Activated T-cell treated with anti-CD3 and anti-CD28 coated beads, Interleukin-2, amount 50 U/mL, for 72 hours (primary cell): ENCODE results near the gene ATXN1. TPM values are rescaled to one million over a fixed set of nuclear protein-coding genes. Genes with fewer than 3 reads are reported as not detected.

Source experiments
- ATAC-seq, 2 donors: fragments of 150-1000 bp; cut with Tn5 transposase; replicated peaks in 1 of 2; 2 replicates each; pipeline ENCODE4 v1.10.0; 2021; ENCODE audit warnings: moderate library complexity in 2 of 2, mild to moderate bottlenecking in 1 of 2
- DNase-seq, 2 donors: peaks; one replicate each; pipeline ENCODE4 v3.0.0; 2021 to 2022; ENCODE audit warnings: mixed read lengths in 1 of 2
- H3K27ac Mint-ChIP-seq: one replicate; pipeline ENCODE4 v1.8.0; 2022; ENCODE audit warnings: mild to moderate bottlenecking, moderate library complexity, mixed read lengths
- H3K27me3 Mint-ChIP-seq: one replicate; pipeline ENCODE4 v1.8.0; 2022; ENCODE audit warnings: low read depth, mixed read lengths
- H3K36me3 Mint-ChIP-seq, 2 donors: one replicate each; pipeline ENCODE4 v1.8.0; 2022; ENCODE audit warnings: mixed read lengths in 2 of 2, mild to moderate bottlenecking in 1 of 2; ENCODE audit not compliant: insufficient read depth in 2 of 2
- H3K4me1 Mint-ChIP-seq: one replicate; pipeline ENCODE4 v1.8.0; 2022; ENCODE audit warnings: low read depth, mixed read lengths
- H3K4me3 Mint-ChIP-seq, 2 donors: one replicate each; pipeline ENCODE4 v1.8.0; 2022; ENCODE audit warnings: mild to moderate bottlenecking in 2 of 2, mixed read lengths in 2 of 2, moderate library complexity in 2 of 2
- H3K9me3 Mint-ChIP-seq, 2 donors: one replicate each; pipeline ENCODE4 v1.8.0; 2022; ENCODE audit warnings: mixed read lengths in 2 of 2
- total RNA-seq, 2 donors: library from RNA; stranded (reverse); gene quantifications; one replicate each; pipeline ENCODE4 v1.2.3, GENCODE V29; 2022

Gene ATXN1
- total RNA-seq, 2 donors from 2014 or later, result 46.5 to 65.1 TPM

GRCh38 chr6:16570221-16570553 is 191.1 kb downstream of the ATXN1 start:
- no peaks in the 10 kb centered on the region for H3K9me3 Mint-ChIP-seq
- H3K27me3 Mint-ChIP-seq, result no peaks in the 10 kb centered on the region
- H3K36me3 Mint-ChIP-seq, result peaks cover 3 to 4% of the 10 kb centered on the region in 2 donors
- H3K4me1 Mint-ChIP-seq, result peaks cover 11% of the 10 kb centered on the region
- peak in 1 of 2 donors; percentile 60 for ATAC-seq
- H3K27ac Mint-ChIP-seq, result peak overlapping the region; percentile 42
- no peak for DNase-seq
- peak overlapping the region in 1 of 2 donors; percentile 9 for H3K4me3 Mint-ChIP-seq

- Mint-ChIP-seq H3K27me3 (no peaks in the 10 kb centered on the region), H3K4me3 (no peak overlapping the region), H3K4me1 (peaks cover 11% of the 10 kb centered on the region), H3K27ac (no peak overlapping the region), H3K36me3 (peaks cover 0 to 2% of the 10 kb centered on the region in 2 donors), H3K9me3 (no peaks in the 10 kb centered on the region)
- ATAC-seq (no peak), DNase-seq (no peak)
These were observed 193.1 kb downstream of the ATXN1 start for GRCh38 chr6:16568128-16568527.

- ATAC-seq, result no peak
- no peaks in the 10 kb centered on the region for H3K9me3 Mint-ChIP-seq
- peaks cover 11% of the 10 kb centered on the region for H3K4me1 Mint-ChIP-seq
- H3K27ac Mint-ChIP-seq, result no peak overlapping the region
- no peaks in the 10 kb centered on the region for H3K27me3 Mint-ChIP-seq
- no peak overlapping the region for H3K4me3 Mint-ChIP-seq
- DNase-seq, result no peak
- peaks cover 0 to 2% of the 10 kb centered on the region in 2 donors for H3K36me3 Mint-ChIP-seq
These were observed 194.2 kb downstream of the ATXN1 start for GRCh38 chr6:16567071-16567470.

GRCh38 chr6:16564436-16564835 is 196.8 kb downstream of the ATXN1 start:
- H3K27me3 Mint-ChIP-seq, result no peaks in the 10 kb centered on the region
- H3K9me3 Mint-ChIP-seq, result no peaks in the 10 kb centered on the region
- no peak overlapping the region for H3K4me3 Mint-ChIP-seq
- H3K4me1 Mint-ChIP-seq, result no peaks in the 10 kb centered on the region
- no peaks in the 10 kb centered on the region for H3K36me3 Mint-ChIP-seq
- H3K27ac Mint-ChIP-seq, result no peak overlapping the region
- ATAC-seq, result no peak
- no peak for DNase-seq

GRCh38 chr6:16563628-16564240 is 197.5 kb downstream of the ATXN1 start:
- no peak for ATAC-seq
- DNase-seq, result no peak
- no peaks in the 10 kb centered on the region for H3K36me3 Mint-ChIP-seq
- H3K27me3 Mint-ChIP-seq, result no peaks in the 10 kb centered on the region
- H3K4me3 Mint-ChIP-seq, result no peak overlapping the region
- no peak overlapping the region for H3K27ac Mint-ChIP-seq
- no peaks in the 10 kb centered on the region for H3K9me3 Mint-ChIP-seq
- H3K4me1 Mint-ChIP-seq, result no peaks in the 10 kb centered on the region

GRCh38 chr6:16562498-16562897 is 198.8 kb downstream of the ATXN1 start:
- no peak overlapping the region for H3K27ac Mint-ChIP-seq
- peaks cover 0 to 2% of the 10 kb centered on the region in 2 donors for H3K36me3 Mint-ChIP-seq
- H3K4me3 Mint-ChIP-seq, result no peak overlapping the region
- DNase-seq, result no peak
- ATAC-seq, result peak; percentile 58 to 80
- no peaks in the 10 kb centered on the region for H3K27me3 Mint-ChIP-seq
- no peaks in the 10 kb centered on the region for H3K9me3 Mint-ChIP-seq
- H3K4me1 Mint-ChIP-seq, result no peaks in the 10 kb centered on the region

GRCh38 chr6:16559071-16559470 is 202.2 kb downstream of the ATXN1 start:
- Mint-ChIP-seq H3K27ac (no peak overlapping the region), H3K9me3 (no peaks in the 10 kb centered on the region), H3K27me3 (no peaks in the 10 kb centered on the region), H3K4me1 (no peaks in the 10 kb centered on the region), H3K36me3 (peaks cover 0 to 2% of the 10 kb centered on the region in 2 donors), H3K4me3 (no peak overlapping the region)
- ATAC-seq (no peak), DNase-seq (no peak)

GRCh38 chr6:16555550-16555949 is 205.7 kb downstream of the ATXN1 start:
- H3K36me3 Mint-ChIP-seq, result peaks cover 0 to 2% of the 10 kb centered on the region in 2 donors
- no peak overlapping the region for H3K4me3 Mint-ChIP-seq
- ATAC-seq, result no peak
- H3K27me3 Mint-ChIP-seq, result no peaks in the 10 kb centered on the region
- H3K27ac Mint-ChIP-seq, result no peak overlapping the region
- DNase-seq, result no peak
- H3K9me3 Mint-ChIP-seq, result no peaks in the 10 kb centered on the region
- H3K4me1 Mint-ChIP-seq, result no peaks in the 10 kb centered on the region

GRCh38 chr6:16553531-16553930 is 207.7 kb downstream of the ATXN1 start:
- ATAC-seq (no peak), DNase-seq (no peak)
- Mint-ChIP-seq H3K4me1 (no peaks in the 10 kb centered on the region), H3K9me3 (no peaks in the 10 kb centered on the region), H3K27ac (no peak overlapping the region), H3K27me3 (no peaks in the 10 kb centered on the region), H3K36me3 (peaks cover 2% of the 10 kb centered on the region in 2 donors), H3K4me3 (no peak overlapping the region)

GRCh38 chr6:16551466-16551865 is 209.8 kb downstream of the ATXN1 start:
- H3K27me3 Mint-ChIP-seq, result no peaks in the 10 kb centered on the region
- H3K36me3 Mint-ChIP-seq, result peaks cover 0 to 2% of the 10 kb centered on the region in 2 donors
- H3K4me3 Mint-ChIP-seq, result no peak overlapping the region
- H3K4me1 Mint-ChIP-seq, result peaks cover 4% of the 10 kb centered on the region
- H3K27ac Mint-ChIP-seq, result no peak overlapping the region
- no peaks in the 10 kb centered on the region for H3K9me3 Mint-ChIP-seq
- ATAC-seq, result no peak
- no peak for DNase-seq

- DNase-seq, result no peak
- Mint-ChIP-seq H3K4me1 (peaks cover 14% of the 10 kb centered on the region), H3K9me3 (no peaks in the 10 kb centered on the region), H3K4me3 (no peak overlapping the region), H3K36me3 (peaks cover 3 to 5% of the 10 kb centered on the region in 2 donors), H3K27me3 (no peaks in the 10 kb centered on the region), H3K27ac (no peak overlapping the region)
- ATAC-seq, result no peak
These were observed 213.1 kb downstream of the ATXN1 start for GRCh38 chr6:16548121-16548520.

GRCh38 chr6:16547587-16547986 is 213.7 kb downstream of the ATXN1 start:
- H3K36me3 Mint-ChIP-seq, result peaks cover 3 to 5% of the 10 kb centered on the region in 2 donors
- H3K27ac Mint-ChIP-seq, result no peak overlapping the region
- H3K4me1 Mint-ChIP-seq, result peaks cover 14% of the 10 kb centered on the region
- no peak for DNase-seq
- no peak overlapping the region for H3K4me3 Mint-ChIP-seq
- no peaks in the 10 kb centered on the region for H3K9me3 Mint-ChIP-seq
- ATAC-seq, result no peak
- no peaks in the 10 kb centered on the region for H3K27me3 Mint-ChIP-seq

- DNase-seq, result no peak
- H3K4me1 Mint-ChIP-seq, result peaks cover 14% of the 10 kb centered on the region
- H3K27me3 Mint-ChIP-seq, result no peaks in the 10 kb centered on the region
- H3K27ac Mint-ChIP-seq, result no peak overlapping the region
- H3K36me3 Mint-ChIP-seq, result peaks cover 3 to 5% of the 10 kb centered on the region in 2 donors
- no peak overlapping the region for H3K4me3 Mint-ChIP-seq
- no peaks in the 10 kb centered on the region for H3K9me3 Mint-ChIP-seq
- ATAC-seq, result no peak
These were observed 214.4 kb downstream of the ATXN1 start for GRCh38 chr6:16546861-16547260.

- no peak for ATAC-seq
- Mint-ChIP-seq H3K36me3 (peaks cover 3 to 5% of the 10 kb centered on the region in 2 donors), H3K27ac (no peak overlapping the region)
These were observed 215.9 kb downstream of the ATXN1 start for GRCh38 chr6:16545382-16545781.

More at GRCh38 chr6:16545382-16545781, 215.9 kb downstream of the ATXN1 start:
- Mint-ChIP-seq H3K4me3 (no peak overlapping the region), H3K4me1 (peaks cover 26% of the 10 kb centered on the region), H3K9me3 (no peaks in the 10 kb centered on the region), H3K27me3 (no peaks in the 10 kb centered on the region)
- DNase-seq, result no peak
